Neutrophil (primary cell): Measurements from ENCODE around the gene AIPL1.

Experiments
- H3K27ac ChIP-seq: fragments of 200-600 bp; sonication (generic); 2 replicates; pipeline ENCODE4 v1.5.1; 2016; ENCODE audit warnings: mild to moderate bottlenecking, moderate library complexity
- H3K27me3 ChIP-seq: fragments of 200-600 bp; sonication (generic); 2 replicates; pipeline ENCODE4 v1.6.0; 2016; ENCODE audit warnings: mild to moderate bottlenecking
- H3K36me3 ChIP-seq: fragments of 200-600 bp; sonication (generic); 2 replicates; pipeline ENCODE4 v1.5.1; 2017
- H3K4me1 ChIP-seq, 2 experiments: fragments of 200-600 bp in 1 of 2; sonication (generic) in 1 of 2; 1 replicate in 1 of 2; 2 replicates in 1 of 2; pipeline versions ENCODE4 v1.5.1 to v1.6.1; 2013 to 2016; ENCODE audit warnings: low read depth in 1 of 2, low read length in 1 of 2, mild to moderate bottlenecking in 1 of 2, moderate library complexity in 1 of 2; ENCODE audit not compliant: control insufficient read depth in 1 of 2, insufficient read depth in 1 of 2
- H3K4me3 ChIP-seq, 2 experiments: fragments of 200-600 bp in 1 of 2; sonication (generic) in 1 of 2; 1 replicate in 1 of 2; 2 replicates in 1 of 2; pipeline ENCODE4 v1.5.1; 2013 to 2016; ENCODE audit warnings: low read depth in 1 of 2, low read length in 1 of 2, mild to moderate bottlenecking in 1 of 2, moderate library complexity in 1 of 2
- H3K9me3 ChIP-seq: fragments of 200-600 bp; sonication (generic); 2 replicates; pipeline ENCODE4 v1.5.1; 2016
- TF ChIP-seq, protein P1 (sequence below): fragments of 200-600 bp; sonication (generic); IDR thresholded peaks from 2 replicates; pipeline ENCODE4 v1.5.1; 2016; ENCODE audit warnings: antibody characterized with exemption

Gene AIPL1

DNA sequence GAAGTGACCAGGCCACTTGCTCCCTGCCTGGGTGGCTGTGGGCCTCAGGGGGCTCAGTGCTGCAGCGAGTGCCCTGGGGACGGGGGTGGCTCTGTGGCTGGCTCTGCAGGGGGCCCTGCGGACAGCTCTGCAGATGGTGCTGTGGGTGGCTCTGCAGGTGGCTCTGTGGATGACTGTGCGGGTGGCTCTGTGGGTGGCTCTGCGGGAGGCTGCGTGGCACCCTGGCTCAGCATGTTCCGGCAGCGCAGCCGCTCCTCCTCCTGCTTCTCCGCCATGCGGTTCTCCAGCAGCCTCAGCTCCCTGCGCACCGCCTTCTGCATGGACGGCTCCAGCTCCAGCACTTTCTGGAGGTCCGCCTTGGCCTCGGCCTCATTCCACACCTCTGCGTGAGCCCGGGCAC lies 9.5 kb downstream of the AIPL1 start:
- Histone ChIP-seq H3K4me1 (no peaks in the 10 kb centered on the region), H3K9me3 (no peaks in the 10 kb centered on the region), H3K27me3 (peaks cover 27% of the 10 kb centered on the region), H3K27ac (no peak overlapping the region), H3K36me3 (no peaks in the 10 kb centered on the region), H3K4me3 (no peak overlapping the region)
- TF ChIP-seq, protein P1, sequence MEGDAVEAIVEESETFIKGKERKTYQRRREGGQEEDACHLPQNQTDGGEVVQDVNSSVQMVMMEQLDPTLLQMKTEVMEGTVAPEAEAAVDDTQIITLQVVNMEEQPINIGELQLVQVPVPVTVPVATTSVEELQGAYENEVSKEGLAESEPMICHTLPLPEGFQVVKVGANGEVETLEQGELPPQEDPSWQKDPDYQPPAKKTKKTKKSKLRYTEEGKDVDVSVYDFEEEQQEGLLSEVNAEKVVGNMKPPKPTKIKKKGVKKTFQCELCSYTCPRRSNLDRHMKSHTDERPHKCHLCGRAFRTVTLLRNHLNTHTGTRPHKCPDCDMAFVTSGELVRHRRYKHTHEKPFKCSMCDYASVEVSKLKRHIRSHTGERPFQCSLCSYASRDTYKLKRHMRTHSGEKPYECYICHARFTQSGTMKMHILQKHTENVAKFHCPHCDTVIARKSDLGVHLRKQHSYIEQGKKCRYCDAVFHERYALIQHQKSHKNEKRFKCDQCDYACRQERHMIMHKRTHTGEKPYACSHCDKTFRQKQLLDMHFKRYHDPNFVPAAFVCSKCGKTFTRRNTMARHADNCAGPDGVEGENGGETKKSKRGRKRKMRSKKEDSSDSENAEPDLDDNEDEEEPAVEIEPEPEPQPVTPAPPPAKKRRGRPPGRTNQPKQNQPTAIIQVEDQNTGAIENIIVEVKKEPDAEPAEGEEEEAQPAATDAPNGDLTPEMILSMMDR: no peak

DNA sequence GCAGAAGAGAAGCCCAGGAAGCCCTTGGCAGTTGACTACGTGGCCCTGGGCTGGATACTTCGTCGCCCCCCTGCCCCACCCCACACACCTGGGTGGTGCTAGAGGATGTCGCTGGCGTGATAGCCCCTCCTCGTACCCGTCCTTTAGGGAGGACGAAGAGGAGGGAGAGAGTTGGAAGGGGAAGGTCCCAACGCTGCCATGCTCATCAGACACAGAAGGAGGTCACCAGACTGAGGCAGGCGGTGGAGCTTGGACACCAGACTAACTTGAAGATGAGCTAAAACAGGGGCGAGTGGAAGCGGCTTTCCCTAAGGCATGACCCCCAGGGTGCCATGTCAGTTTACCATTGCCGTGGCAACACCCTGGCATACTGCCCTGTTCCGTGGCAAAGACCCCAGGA lies 11.0 kb downstream of the AIPL1 start:
- H3K4me1 ChIP-seq: no peaks in the 10 kb centered on the region
- TF ChIP-seq, protein P1: no peak
- no peak overlapping the region for H3K27ac ChIP-seq
- H3K36me3 ChIP-seq: no peaks in the 10 kb centered on the region
- H3K27me3 ChIP-seq: peaks cover 34% of the 10 kb centered on the region
- no peaks in the 10 kb centered on the region for H3K9me3 ChIP-seq
- H3K4me3 ChIP-seq: no peak overlapping the region

DNA sequence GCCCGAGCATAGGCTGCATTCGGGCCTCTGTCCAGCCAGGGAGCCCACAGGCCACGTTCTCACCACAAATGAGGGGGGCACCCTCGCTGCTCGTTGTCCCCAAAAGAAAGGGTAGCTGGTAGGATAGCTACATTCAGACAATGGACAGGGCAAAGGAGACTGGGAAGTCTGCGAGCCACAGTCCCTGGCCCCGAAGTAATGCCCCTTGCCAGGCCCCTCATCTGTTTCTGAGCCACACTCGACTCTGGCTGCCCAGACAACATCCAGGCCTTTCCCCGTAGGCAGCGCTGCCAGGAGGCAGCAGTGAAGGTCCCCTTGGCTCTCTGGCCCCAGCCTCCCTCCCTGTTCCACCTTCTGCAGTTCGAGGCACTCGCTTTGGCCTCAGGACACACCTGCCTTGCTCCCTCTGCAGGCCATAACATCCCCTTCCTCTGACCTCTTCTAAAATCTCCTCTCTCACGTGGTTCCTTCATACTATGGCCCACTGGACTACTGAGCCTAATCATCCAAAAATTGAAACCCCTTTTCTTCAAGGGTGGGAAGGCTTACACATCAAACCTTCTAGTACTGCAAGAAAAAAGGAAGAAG lies 12.2 kb downstream of the AIPL1 start:
- Histone ChIP-seq H3K27ac (no peak overlapping the region), H3K36me3 (no peaks in the 10 kb centered on the region), H3K4me1 (no peaks in the 10 kb centered on the region), H3K27me3 (peaks cover 32% of the 10 kb centered on the region), H3K4me3 (no peak overlapping the region), H3K9me3 (no peaks in the 10 kb centered on the region)
- TF ChIP-seq, protein P1: no peak

DNA sequence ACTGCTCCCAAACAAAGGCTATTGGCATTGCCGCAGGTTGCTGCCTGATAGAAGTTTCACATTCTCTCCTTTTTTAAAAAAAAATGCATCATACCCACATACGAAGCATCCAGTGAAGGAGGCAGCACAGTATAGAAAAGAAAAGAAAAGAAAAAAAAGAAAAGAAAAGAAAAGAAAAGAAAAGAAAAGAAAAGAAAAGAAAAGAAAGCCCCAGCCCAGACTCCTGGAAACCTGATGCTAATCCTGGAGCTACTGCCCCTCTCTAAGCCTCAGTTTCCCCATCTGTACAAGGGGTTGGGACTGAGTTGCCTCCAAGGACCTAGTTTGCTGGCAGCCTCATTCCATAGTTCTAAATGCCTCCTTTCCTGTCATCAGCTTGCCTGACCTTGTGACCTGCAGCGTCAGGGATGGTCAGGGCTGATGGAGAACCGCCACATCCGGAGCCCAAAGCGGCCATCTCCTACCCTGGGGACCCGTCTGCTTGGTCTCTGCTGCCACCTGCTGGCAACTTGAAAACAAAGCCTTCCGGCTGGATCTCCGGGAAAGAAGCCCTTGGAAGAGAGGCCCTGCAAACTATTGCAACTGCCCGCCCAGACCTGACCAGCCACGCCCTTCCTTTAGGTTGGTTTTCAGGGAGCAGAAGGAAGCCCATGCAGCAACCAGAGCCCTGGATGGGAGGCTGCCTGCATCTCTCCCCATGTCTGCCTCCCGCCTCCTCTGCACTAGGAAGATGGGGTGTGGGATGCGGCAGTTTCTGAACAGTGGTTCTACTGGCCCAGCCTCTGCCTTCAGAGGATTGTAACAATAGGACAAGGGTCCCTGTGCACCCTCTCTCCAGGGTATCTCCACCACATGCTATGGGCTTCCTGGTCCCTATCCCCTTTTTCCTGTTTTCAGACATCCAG lies 13.0 kb downstream of the AIPL1 start:
- Histone ChIP-seq H3K36me3 (no peaks in the 10 kb centered on the region), H3K4me3 (no peak overlapping the region), H3K27me3 (peaks cover 25% of the 10 kb centered on the region), H3K9me3 (no peaks in the 10 kb centered on the region), H3K4me1 (no peaks in the 10 kb centered on the region), H3K27ac (no peak overlapping the region)
- TF ChIP-seq, protein P1: peak; percentile 69

DNA sequence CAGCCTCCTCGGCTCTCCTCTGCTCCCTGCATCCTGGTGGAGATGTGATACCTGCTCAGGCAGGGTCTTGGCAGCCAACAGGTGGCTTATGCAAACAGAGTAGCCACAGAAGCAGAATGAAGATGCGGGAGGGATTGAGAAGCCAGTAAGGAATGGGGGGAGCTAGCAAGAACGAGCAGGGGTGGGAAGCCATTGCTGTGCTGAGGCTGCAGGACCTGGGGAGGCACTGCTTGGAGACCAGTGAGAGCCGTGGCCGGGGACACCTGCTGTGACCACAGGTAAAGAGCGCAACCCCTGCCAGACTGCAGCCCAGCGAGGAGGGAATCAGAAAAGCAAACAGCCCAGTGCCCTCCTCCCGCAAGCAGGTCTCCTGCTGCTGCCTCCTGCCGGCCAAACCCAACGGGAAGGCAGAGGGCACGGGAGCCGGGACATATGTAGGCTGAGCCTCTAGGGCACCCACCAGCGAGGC lies 14.7 kb downstream of the AIPL1 start:
- Histone ChIP-seq H3K27me3 (peaks cover 25% of the 10 kb centered on the region), H3K4me1 (no peaks in the 10 kb centered on the region), H3K27ac (no peak overlapping the region), H3K4me3 (no peak overlapping the region), H3K36me3 (no peaks in the 10 kb centered on the region), H3K9me3 (no peaks in the 10 kb centered on the region)
- TF ChIP-seq, protein P1: no peak
